ENCODE measurements around the gene SKOR2. TPM values are rescaled to one million over a fixed set of nuclear protein-coding genes. Genes with fewer than 3 reads are reported as not detected.
A peak's percentile ranks its signal among the peaks of the same experiment; 100 is the strongest.
"Not testable (repeated sequence)": the region's sequence is repeated elsewhere in the genome, so short reads cannot be mapped to it uniquely, and the experiment has no call there.

The SKOR2 gene
- total RNA-seq, 1 experiment from 2014 or later = not detected

- BruUV-seq (replicated peaks) = no TSS peak
- ChIA-PET POLR2A (no interaction called here), RAD21 (ENCODE audit: low non-redundant PET in 1 of 2, low total read pairs in 2 of 2, uncharacterized antibody in 2 of 2, unreplicated experiment in 2 of 2) (no interaction called here), CTCF (interaction anchor here (0.9 kb wide), 1 partner anchor 21 kb away, joined by 3 read pairs; no protein-coding TSS in a partner anchor)
- Histone ChIP-seq H4K20me1 (ENCODE audit: insufficient read depth) (no peaks in the 10 kb centered on the region), H3K9me2 (ENCODE audit: insufficient read depth) (no peaks in the 10 kb centered on the region), H3K4me1 (ENCODE audit: control insufficient read depth in 1 of 2, insufficient read depth in 2 of 2, low read length in 2 of 2) (no peaks in the 10 kb centered on the region), H3K4me2 (ENCODE audit: low read length) (no peak overlapping the region), H3K4me3 (replicated peaks in 1 of 2; ENCODE audit: low read depth in 1 of 2, low read length in 2 of 2) (no peak overlapping the region), H2AFZ (ENCODE audit: low read depth, low read length, poor library complexity, severe bottlenecking) (no peak overlapping the region), H3K9ac (ENCODE audit: low read length) (no peak overlapping the region), H3K27me3 (ENCODE audit: insufficient read depth, low read length) (no peaks in the 10 kb centered on the region), H3K79me2 (ENCODE audit: insufficient read depth, low read length) (no peaks in the 10 kb centered on the region), H3K27ac (ENCODE audit: low read depth, low read length) (no peak overlapping the region), H3K36me3 (ENCODE audit: control insufficient read depth in 1 of 2, insufficient read depth in 2 of 2, low read length in 2 of 2) (no peaks in the 10 kb centered on the region), H3K9me3 (ENCODE audit: control insufficient read depth in 1 of 2, insufficient read depth in 1 of 2, low read depth in 1 of 2, low read length in 2 of 2) (peaks cover 0 to 3% of the 10 kb centered on the region in 2 experiments; a peak in 1 of 4 replicates)
- peak; percentile 59 for TF ChIP-seq CBX3 (IDR thresholded peaks at IDR 0.05; ENCODE audit: low read depth)
- TF ChIP-seq EZH2 (IDR thresholded peaks at IDR 0.05) = no peak
- intact Hi-C loops (cut with micrococcal nuclease) = no loop called here
- DNase-seq (ENCODE audit: low read depth, low spot score) (peak; percentile 27), ATAC-seq (no peak)
Observed at GRCh38 chr18:47184419-47185050, 66.9 kb downstream of the SKOR2 start.

- H3K9me2 ChIP-seq (ENCODE audit: insufficient read depth); CTCF ChIA-PET; H3K9ac ChIP-seq (ENCODE audit: low read length); H3K9me3 ChIP-seq (ENCODE audit: control insufficient read depth in 1 of 2, insufficient read depth in 1 of 2, low read depth in 1 of 2, low read length in 2 of 2); ATAC-seq; H3K4me1 ChIP-seq (ENCODE audit: control insufficient read depth in 1 of 2, insufficient read depth in 2 of 2, low read length in 2 of 2); H3K4me3 ChIP-seq (replicated peaks in 1 of 2; ENCODE audit: low read depth in 1 of 2, low read length in 2 of 2); POLR2A ChIA-PET; H2AFZ ChIP-seq (ENCODE audit: low read depth, low read length, poor library complexity, severe bottlenecking); H3K27ac ChIP-seq (ENCODE audit: low read depth, low read length); H3K36me3 ChIP-seq (ENCODE audit: control insufficient read depth in 1 of 2, insufficient read depth in 2 of 2, low read length in 2 of 2); intact Hi-C loops (cut with micrococcal nuclease); H3K79me2 ChIP-seq (ENCODE audit: insufficient read depth, low read length); H3K27me3 ChIP-seq (ENCODE audit: insufficient read depth, low read length); RAD21 ChIA-PET (ENCODE audit: low non-redundant PET in 1 of 2, low total read pairs in 2 of 2, uncharacterized antibody in 2 of 2, unreplicated experiment in 2 of 2); DNase-seq (ENCODE audit: low read depth, low spot score); BruUV-seq (replicated peaks); H4K20me1 ChIP-seq (ENCODE audit: insufficient read depth); H3K4me2 ChIP-seq (ENCODE audit: low read length): not testable (repeated sequence)
Observed at GRCh38 chr18:47182156-47182555, 69.3 kb downstream of the SKOR2 start.

- DNase-seq (ENCODE audit: low read depth, low spot score) (no peak), ATAC-seq (no peak)
- peaks cover 0 to 3% of the 10 kb centered on the region in 2 experiments; a peak in 1 of 4 replicates for H3K9me3 ChIP-seq (ENCODE audit: control insufficient read depth in 1 of 2, insufficient read depth in 1 of 2, low read depth in 1 of 2, low read length in 2 of 2)
- TF ChIP-seq FOSL1 (IDR thresholded peaks at IDR 0.05; ENCODE audit: low read depth) (no peak), POLR2A (IDR thresholded peaks at IDR 0.05; ENCODE audit: borderline replicate concordance, extremely low read depth, insufficient read depth, insufficient read length) (no peak), SP1 (IDR thresholded peaks at IDR 0.05; ENCODE audit: low read depth) (no peak), SIN3A (IDR thresholded peaks at IDR 0.05; ENCODE audit: low read depth) (no peak)
- H3K4me2 ChIP-seq (ENCODE audit: low read length) = no peak overlapping the region
- no peak overlapping the region for H3K9ac ChIP-seq (ENCODE audit: low read length)
- H3K79me2 ChIP-seq (ENCODE audit: insufficient read depth, low read length) = peaks cover 3% of the 10 kb centered on the region
- no peaks in the 10 kb centered on the region for H4K20me1 ChIP-seq (ENCODE audit: insufficient read depth)
- no TSS peak for BruUV-seq (replicated peaks)
- no peaks in the 10 kb centered on the region for H3K36me3 ChIP-seq (ENCODE audit: control insufficient read depth in 1 of 2, insufficient read depth in 2 of 2, low read length in 2 of 2)
- ChIA-PET CTCF (no interaction called here), POLR2A (no interaction called here), RAD21 (ENCODE audit: low non-redundant PET in 1 of 2, low total read pairs in 2 of 2, uncharacterized antibody in 2 of 2, unreplicated experiment in 2 of 2) (no interaction called here)
- no peak overlapping the region for H2AFZ ChIP-seq (ENCODE audit: low read depth, low read length, poor library complexity, severe bottlenecking)
- no peaks in the 10 kb centered on the region for H3K4me1 ChIP-seq (ENCODE audit: control insufficient read depth in 1 of 2, insufficient read depth in 2 of 2, low read length in 2 of 2)
- no peaks in the 10 kb centered on the region for H3K27me3 ChIP-seq (ENCODE audit: insufficient read depth, low read length)
- H3K27ac ChIP-seq (ENCODE audit: low read depth, low read length) = no peak overlapping the region
- intact Hi-C loops (cut with micrococcal nuclease) = no loop called here
- no peaks in the 10 kb centered on the region for H3K9me2 ChIP-seq (ENCODE audit: insufficient read depth)
- H3K4me3 ChIP-seq (replicated peaks in 1 of 2; ENCODE audit: low read depth in 1 of 2, low read length in 2 of 2) = no peak overlapping the region
Observed at GRCh38 chr18:47180765-47181164, 70.7 kb downstream of the SKOR2 start.

Data from HCT116 (cell line).